HepG2 (cell line): Measurements from ENCODE around the gene WDR35. TPM values are rescaled to one million over a fixed set of nuclear protein-coding genes. Genes with fewer than 3 reads are reported as not detected.

Source experiments
- EP300 ChIP-seq, 3 experiments: sonication (generic) in 1 of 3; formaldehyde crosslinking in 1 of 3; IDR thresholded peaks; 2 replicates each; pipeline versions ENCODE4 v1.5.1 to v1.6.1; 2011 to 2020; ENCODE audit warnings: low read depth in 2 of 3, low read length in 2 of 3, borderline replicate concordance in 1 of 3, improper control_type of control experiment in 1 of 3, mild to moderate bottlenecking in 1 of 3, missing genetic modification reagents in 1 of 3, moderate library complexity in 1 of 3
- FOXM1 ChIP-seq: sonication (generic); formaldehyde crosslinking; IDR thresholded peaks from 2 replicates; pipeline ENCODE4 v1.5.0; 2020; ENCODE audit warnings: missing genetic modification reagents
- HNRNPLL ChIP-seq: fragments of 200-400 bp; formaldehyde crosslinking; IDR thresholded peaks from 2 replicates; pipeline ENCODE4 v1.6.1; 2017; ENCODE audit warnings: mild to moderate bottlenecking, low read depth, low read length; ENCODE audit not compliant: poor library complexity, severe bottlenecking
- NFE2 ChIP-seq: sonication (generic); formaldehyde crosslinking; IDR thresholded peaks from 2 replicates; pipeline ENCODE4 v1.4.0; 2020; ENCODE audit warnings: missing genetic modification reagents
- NKX3-1 ChIP-seq: sonication (generic); formaldehyde crosslinking; IDR thresholded peaks from 2 replicates; pipeline ENCODE4 v1.5.0; 2020; ENCODE audit warnings: missing genetic modification reagents
- SIX4 ChIP-seq: sonication (generic); formaldehyde crosslinking; IDR thresholded peaks from 2 replicates; pipeline ENCODE4 v1.4.0; 2020; ENCODE audit warnings: missing genetic modification reagents
- SMAD3 ChIP-seq: sonication (generic); formaldehyde crosslinking; IDR thresholded peaks from 2 replicates; pipeline ENCODE4 v1.4.0; 2020; ENCODE audit warnings: missing genetic modification reagents
- TSC22D2 ChIP-seq: sonication (generic); formaldehyde crosslinking; IDR thresholded peaks from 2 replicates; pipeline ENCODE4 v1.5.1; 2020; ENCODE audit warnings: missing genetic modification reagents, mild to moderate bottlenecking, borderline replicate concordance
- ZNF614 ChIP-seq: IDR thresholded peaks from 2 replicates; pipeline ENCODE4 v1.6.1; 2018; ENCODE audit warnings: missing biosample characterization, missing genetic modification reagents, inconsistent platforms, borderline replicate concordance
- ZNF776 ChIP-seq: sonication (generic); formaldehyde crosslinking; IDR thresholded peaks from 2 replicates; pipeline ENCODE4 v1.4.0; 2020; ENCODE audit warnings: mild to moderate bottlenecking, missing genetic modification reagents
- ZNF816 ChIP-seq: sonication (generic); formaldehyde crosslinking; IDR thresholded peaks from 2 replicates; pipeline ENCODE4 v1.8.0; 2022; ENCODE audit warnings: missing genetic modification reagents, mild to moderate bottlenecking, borderline replicate concordance
- polyA plus RNA-seq, 8 experiments: library from polyadenylated mRNA; depleted of rRNA in 3 of 8; stranded (reverse) in 7 of 8; unstranded in 1 of 8; fragments of >200 nt; fragmentation: Illumina TruSeq in 4 of 8; extraction: Trizol in 4 of 8; gene quantifications; 2 replicates each; pipeline versions ENCODE4 v1.2.1 to v1.2.3, GENCODE V29; 2011 to 2016; ENCODE audit warnings: low read depth in 4 of 8, missing spikeins in 1 of 8, mixed read lengths in 1 of 8; ENCODE audit not compliant: insufficient read depth in 1 of 8
- total RNA-seq, 5 experiments: library from RNA; depleted of rRNA; stranded (reverse); fragments of >200 nt; fragmentation: Illumina TruSeq; extraction: Trizol; gene quantifications; 2 replicates each; pipeline ENCODE4 v1.2.3, GENCODE V29; 2016; ENCODE audit warnings: low read depth in 1 of 5
- TF ChIP-seq, protein P1 (sequence below): sonication (generic); formaldehyde crosslinking; IDR thresholded peaks from 2 replicates; pipeline ENCODE4 v1.4.0; 2020; ENCODE audit warnings: missing genetic modification reagents
- TF ChIP-seq, protein P2 (sequence below): sonication (generic); formaldehyde crosslinking; IDR thresholded peaks from 2 replicates; pipeline ENCODE4 v1.4.0; 2020; ENCODE audit warnings: missing genetic modification reagents, borderline replicate concordance
- TF ChIP-seq, protein P3 (sequence below): sonication (generic); formaldehyde crosslinking; IDR thresholded peaks from 2 replicates; pipeline ENCODE4 v1.8.1; 2022; ENCODE audit warnings: low read depth, mild to moderate bottlenecking, missing genetic modification reagents
- TF ChIP-seq, protein P4 (sequence below): sonication (generic); formaldehyde crosslinking; IDR thresholded peaks from 2 replicates; pipeline ENCODE4 v1.9.0; 2022; ENCODE audit warnings: missing genetic modification reagents, mild to moderate bottlenecking, borderline replicate concordance

The WDR35 gene
- total and polyA plus RNA-seq, 2 of the 13 experiments (the other 11 are each of a cell fraction or from before 2014, with no cell fraction given): 11.1 to 19.6 TPM

DNA sequence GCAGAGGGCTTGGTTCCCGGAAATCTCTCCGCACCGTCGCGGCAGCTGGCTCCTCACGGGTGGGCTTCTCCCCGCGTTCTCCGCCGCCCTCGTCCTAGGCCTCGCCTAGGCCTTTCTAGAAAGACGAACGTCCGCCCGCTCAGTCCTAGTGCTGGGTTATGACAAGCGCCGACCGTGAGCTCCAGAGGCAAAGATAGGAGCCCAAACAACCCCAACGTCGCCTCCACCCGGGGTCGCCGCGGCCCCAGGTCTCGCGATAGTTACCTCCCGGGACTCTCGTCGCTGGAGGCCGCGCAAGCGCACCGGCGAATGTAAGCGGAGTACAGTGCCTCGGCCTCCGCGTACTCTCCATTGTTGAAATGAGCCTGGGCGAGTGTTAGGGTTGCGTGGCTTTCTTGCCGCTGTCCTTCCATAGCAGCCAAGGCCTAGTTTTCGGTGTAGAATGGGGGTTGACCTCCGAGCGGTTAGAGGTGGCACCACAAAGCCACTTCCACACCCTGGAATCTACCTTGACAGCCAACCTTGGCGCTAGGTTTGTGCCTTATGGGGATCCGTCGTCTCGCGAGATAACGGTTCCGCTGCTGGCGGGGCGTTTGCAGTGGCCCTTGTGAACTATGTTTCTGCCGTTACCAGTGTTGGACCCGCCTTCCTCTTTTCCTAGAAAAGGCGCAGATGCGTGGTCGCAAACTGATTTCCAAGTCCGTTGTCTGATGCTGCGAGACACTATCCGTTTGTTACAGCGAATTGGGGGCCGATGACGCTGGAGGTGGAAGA lies 88.3 kb downstream of the WDR35 start, which contains the start of gene TTC32 (continued):
- TF ChIP-seq NKX3-1 (CRISPR knock-in tag) (peak; percentile 98), ZNF776 (CRISPR knock-in tag) (peak; percentile 82), EP300 (IDR thresholded peaks at IDR 0.05; ENCODE audit: low read depth in 2 of 2, low read length in 2 of 2) (no peak), EP300 (CRISPR knock-in tag; IDR thresholded peaks at IDR 0.05; ENCODE audit: borderline replicate concordance) (peak; percentile 67; the same call in 1 of the 2 replicates), TSC22D2 (CRISPR knock-in tag) (peak; percentile 94), SIX4 (CRISPR knock-in tag) (peak; percentile 79), FOXM1 (CRISPR knock-in tag) (peak; percentile 85; the same call in 1 of the 2 replicates), NFE2 (CRISPR knock-in tag) (0 out of 2 replicates have a peak, but pooled peaks have one; percentile 37), ZNF614 (CRISPR knock-in tag) (peak; percentile 93; the same call in 1 of the 2 replicates), SMAD3 (CRISPR knock-in tag) (peak; percentile 97), ZNF816 (CRISPR knock-in tag) (no peak; the same call in 1 of the 2 replicates), HNRNPLL (peak; percentile 92)
- TF ChIP-seq, protein P1, sequence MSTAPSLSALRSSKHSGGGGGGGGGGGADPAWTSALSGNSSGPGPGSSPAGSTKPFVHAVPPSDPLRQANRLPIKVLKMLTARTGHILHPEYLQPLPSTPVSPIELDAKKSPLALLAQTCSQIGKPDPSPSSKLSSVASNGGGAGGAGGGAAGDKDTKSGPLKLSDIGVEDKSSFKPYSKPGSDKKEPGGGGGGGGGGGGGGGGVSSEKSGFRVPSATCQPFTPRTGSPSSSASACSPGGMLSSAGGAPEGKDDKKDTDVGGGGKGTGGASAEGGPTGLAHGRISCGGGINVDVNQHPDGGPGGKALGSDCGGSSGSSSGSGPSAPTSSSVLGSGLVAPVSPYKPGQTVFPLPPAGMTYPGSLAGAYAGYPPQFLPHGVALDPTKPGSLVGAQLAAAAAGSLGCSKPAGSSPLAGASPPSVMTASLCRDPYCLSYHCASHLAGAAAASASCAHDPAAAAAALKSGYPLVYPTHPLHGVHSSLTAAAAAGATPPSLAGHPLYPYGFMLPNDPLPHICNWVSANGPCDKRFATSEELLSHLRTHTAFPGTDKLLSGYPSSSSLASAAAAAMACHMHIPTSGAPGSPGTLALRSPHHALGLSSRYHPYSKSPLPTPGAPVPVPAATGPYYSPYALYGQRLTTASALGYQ (CRISPR knock-in tag): peak; percentile 69; the same call in 1 of the 2 replicates
- TF ChIP-seq, protein P2, sequence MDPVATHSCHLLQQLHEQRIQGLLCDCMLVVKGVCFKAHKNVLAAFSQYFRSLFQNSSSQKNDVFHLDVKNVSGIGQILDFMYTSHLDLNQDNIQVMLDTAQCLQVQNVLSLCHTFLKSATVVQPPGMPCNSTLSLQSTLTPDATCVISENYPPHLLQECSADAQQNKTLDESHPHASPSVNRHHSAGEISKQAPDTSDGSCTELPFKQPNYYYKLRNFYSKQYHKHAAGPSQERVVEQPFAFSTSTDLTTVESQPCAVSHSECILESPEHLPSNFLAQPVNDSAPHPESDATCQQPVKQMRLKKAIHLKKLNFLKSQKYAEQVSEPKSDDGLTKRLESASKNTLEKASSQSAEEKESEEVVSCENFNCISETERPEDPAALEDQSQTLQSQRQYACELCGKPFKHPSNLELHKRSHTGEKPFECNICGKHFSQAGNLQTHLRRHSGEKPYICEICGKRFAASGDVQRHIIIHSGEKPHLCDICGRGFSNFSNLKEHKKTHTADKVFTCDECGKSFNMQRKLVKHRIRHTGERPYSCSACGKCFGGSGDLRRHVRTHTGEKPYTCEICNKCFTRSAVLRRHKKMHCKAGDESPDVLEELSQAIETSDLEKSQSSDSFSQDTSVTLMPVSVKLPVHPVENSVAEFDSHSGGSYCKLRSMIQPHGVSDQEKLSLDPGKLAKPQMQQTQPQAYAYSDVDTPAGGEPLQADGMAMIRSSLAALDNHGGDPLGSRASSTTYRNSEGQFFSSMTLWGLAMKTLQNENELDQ (CRISPR knock-in tag): peak; percentile 94; the same call in 1 of the 2 replicates
- TF ChIP-seq, protein P3, sequence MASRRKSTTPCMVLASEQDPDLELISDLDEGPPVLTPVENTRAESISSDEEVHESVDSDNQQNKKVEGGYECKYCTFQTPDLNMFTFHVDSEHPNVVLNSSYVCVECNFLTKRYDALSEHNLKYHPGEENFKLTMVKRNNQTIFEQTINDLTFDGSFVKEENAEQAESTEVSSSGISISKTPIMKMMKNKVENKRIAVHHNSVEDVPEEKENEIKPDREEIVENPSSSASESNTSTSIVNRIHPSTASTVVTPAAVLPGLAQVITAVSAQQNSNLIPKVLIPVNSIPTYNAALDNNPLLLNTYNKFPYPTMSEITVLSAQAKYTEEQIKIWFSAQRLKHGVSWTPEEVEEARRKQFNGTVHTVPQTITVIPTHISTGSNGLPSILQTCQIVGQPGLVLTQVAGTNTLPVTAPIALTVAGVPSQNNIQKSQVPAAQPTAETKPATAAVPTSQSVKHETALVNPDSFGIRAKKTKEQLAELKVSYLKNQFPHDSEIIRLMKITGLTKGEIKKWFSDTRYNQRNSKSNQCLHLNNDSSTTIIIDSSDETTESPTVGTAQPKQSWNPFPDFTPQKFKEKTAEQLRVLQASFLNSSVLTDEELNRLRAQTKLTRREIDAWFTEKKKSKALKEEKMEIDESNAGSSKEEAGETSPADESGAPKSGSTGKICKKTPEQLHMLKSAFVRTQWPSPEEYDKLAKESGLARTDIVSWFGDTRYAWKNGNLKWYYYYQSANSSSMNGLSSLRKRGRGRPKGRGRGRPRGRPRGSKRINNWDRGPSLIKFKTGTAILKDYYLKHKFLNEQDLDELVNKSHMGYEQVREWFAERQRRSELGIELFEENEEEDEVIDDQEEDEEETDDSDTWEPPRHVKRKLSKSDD (CRISPR knock-in tag): peak; percentile 74
- TF ChIP-seq, protein P4, sequence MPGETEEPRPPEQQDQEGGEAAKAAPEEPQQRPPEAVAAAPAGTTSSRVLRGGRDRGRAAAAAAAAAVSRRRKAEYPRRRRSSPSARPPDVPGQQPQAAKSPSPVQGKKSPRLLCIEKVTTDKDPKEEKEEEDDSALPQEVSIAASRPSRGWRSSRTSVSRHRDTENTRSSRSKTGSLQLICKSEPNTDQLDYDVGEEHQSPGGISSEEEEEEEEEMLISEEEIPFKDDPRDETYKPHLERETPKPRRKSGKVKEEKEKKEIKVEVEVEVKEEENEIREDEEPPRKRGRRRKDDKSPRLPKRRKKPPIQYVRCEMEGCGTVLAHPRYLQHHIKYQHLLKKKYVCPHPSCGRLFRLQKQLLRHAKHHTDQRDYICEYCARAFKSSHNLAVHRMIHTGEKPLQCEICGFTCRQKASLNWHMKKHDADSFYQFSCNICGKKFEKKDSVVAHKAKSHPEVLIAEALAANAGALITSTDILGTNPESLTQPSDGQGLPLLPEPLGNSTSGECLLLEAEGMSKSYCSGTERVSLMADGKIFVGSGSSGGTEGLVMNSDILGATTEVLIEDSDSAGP (CRISPR knock-in tag): peak; percentile 97
